Immature natural killer cell (primary cell): ENCODE results near the gene METTL15. TPM values are rescaled to one million over a fixed set of nuclear protein-coding genes. Genes with fewer than 3 reads are reported as not detected.
"Not testable (repeated sequence)": the region's sequence is repeated elsewhere in the genome, so short reads cannot be mapped to it uniquely, and the experiment has no call there.

ENCODE experiments used
- DNase-seq, 3 donors: peaks; one replicate each; pipeline ENCODE4 v3.0.0; 2022; ENCODE audit warnings: mixed read lengths in 1 of 3
- H3K27ac Mint-ChIP-seq, 6 donors: one replicate each; pipeline ENCODE4 v1.8.0; 2020; ENCODE audit warnings: mixed read lengths in 6 of 6, mild to moderate bottlenecking in 5 of 6, inconsistent platforms in 4 of 6, moderate library complexity in 3 of 6
- H3K27me3 Mint-ChIP-seq, 3 donors: one replicate each; pipeline ENCODE4 v1.8.0; 2020 to 2021; ENCODE audit warnings: low read depth in 3 of 3, mild to moderate bottlenecking in 3 of 3, mixed read lengths in 3 of 3, moderate library complexity in 3 of 3, inconsistent platforms in 1 of 3
- H3K36me3 Mint-ChIP-seq, 3 donors: one replicate each; pipeline ENCODE4 v1.8.0; 2020; ENCODE audit warnings: mixed read lengths in 3 of 3, inconsistent platforms in 2 of 3, mild to moderate bottlenecking in 2 of 3
- H3K4me1 Mint-ChIP-seq, 2 donors: one replicate each; pipeline ENCODE4 v1.8.0; 2020; ENCODE audit warnings: inconsistent platforms in 2 of 2, mild to moderate bottlenecking in 2 of 2, mixed read lengths in 2 of 2, moderate library complexity in 1 of 2
- H3K4me3 Mint-ChIP-seq, 5 donors: one replicate each; pipeline ENCODE4 v1.8.0; 2020; ENCODE audit warnings: mild to moderate bottlenecking in 5 of 5, mixed read lengths in 5 of 5, inconsistent platforms in 3 of 5, moderate library complexity in 3 of 5
- H3K9me3 Mint-ChIP-seq, 6 donors: one replicate each; pipeline ENCODE4 v1.8.0; 2020; ENCODE audit warnings: mild to moderate bottlenecking in 6 of 6, mixed read lengths in 6 of 6, inconsistent platforms in 4 of 6, moderate library complexity in 3 of 6
- polyA plus RNA-seq, 3 donors: library from polyadenylated mRNA; unstranded; fragments of 300-500 nt; fragmentation: Illumina TruSeq; gene quantifications; one replicate each; pipeline ENCODE4 v1.2.3, GENCODE V29; 2021

Gene METTL15
- polyA plus RNA-seq, 3 donors from 2014 or later = 5.2 to 7.4 (median 7.2) TPM

DNA sequence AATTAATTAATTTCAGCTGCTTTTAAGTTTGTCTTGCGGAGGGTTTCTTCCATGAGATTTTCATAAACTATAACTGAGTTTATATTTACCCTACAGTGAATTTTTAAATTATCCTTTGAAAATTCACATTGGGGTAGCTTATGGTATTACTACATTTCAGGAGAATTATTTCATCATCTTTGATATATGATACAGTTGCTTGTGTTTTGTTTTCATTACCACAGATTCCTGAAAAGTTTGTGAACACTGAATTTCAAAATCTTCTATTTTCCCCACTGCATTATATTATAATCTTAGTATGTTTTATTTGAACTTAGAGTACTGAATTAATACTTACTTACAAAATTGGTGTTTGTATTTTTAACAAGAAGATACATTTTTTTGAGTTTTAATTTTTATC, 24.4 kb downstream of the METTL15 start:
- Mint-ChIP-seq H3K9me3 (peaks cover 0 to 2% (median 0%) of the 10 kb centered on the region in 6 donors), H3K4me1 (no peaks in the 10 kb centered on the region), H3K36me3 (peaks cover 18 to 37% (median 29%) of the 10 kb centered on the region in 3 donors), H3K27me3 (peaks cover 0 to 2% (median 0%) of the 10 kb centered on the region in 3 donors), H3K4me3 (no peak overlapping the region), H3K27ac (no peak overlapping the region)
- no peak for DNase-seq

GRCh38 chr11:28133146-28133545, 25.0 kb downstream of the METTL15 start:
- no peaks in the 10 kb centered on the region for H3K4me1 Mint-ChIP-seq
- H3K4me3 Mint-ChIP-seq = no peak overlapping the region
- H3K36me3 Mint-ChIP-seq = peaks cover 18 to 43% (median 29%) of the 10 kb centered on the region in 3 donors

DNA sequence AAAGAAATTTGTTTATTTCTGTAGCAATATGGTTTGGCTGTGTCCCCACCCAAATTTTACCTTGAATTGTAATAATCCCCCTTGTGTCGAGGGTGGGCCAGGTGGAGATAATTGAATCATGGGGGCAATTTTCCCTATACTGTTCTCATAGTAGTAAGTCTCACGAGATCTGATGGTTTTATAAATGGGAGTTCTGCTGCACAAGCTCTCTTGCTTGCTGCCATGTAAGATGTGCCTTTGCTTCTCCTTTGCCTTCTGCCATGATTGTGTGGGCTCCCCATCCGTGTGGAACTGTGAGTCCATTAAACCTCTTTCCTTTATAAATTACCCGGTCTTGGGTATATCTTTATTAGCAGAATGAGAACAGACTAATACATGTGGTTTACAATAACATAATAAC, 28.0 kb downstream of the METTL15 start:
- not testable (repeated sequence) for H3K27ac Mint-ChIP-seq, H3K4me1 Mint-ChIP-seq, H3K4me3 Mint-ChIP-seq, DNase-seq, H3K27me3 Mint-ChIP-seq
- Mint-ChIP-seq H3K36me3 (peaks cover 18 to 58% (median 31%) of the 10 kb centered on the region in 3 donors), H3K9me3 (peaks cover 0 to 15% (median 3%) of the 10 kb centered on the region in 6 donors)

More at GRCh38 chr11:28133146-28133545, 25.0 kb downstream of the METTL15 start:
- H3K27me3 Mint-ChIP-seq = peaks cover 0 to 2% (median 2%) of the 10 kb centered on the region in 3 donors
- DNase-seq = no peak
- peaks cover 0 to 2% (median 0%) of the 10 kb centered on the region in 6 donors for H3K9me3 Mint-ChIP-seq
- H3K27ac Mint-ChIP-seq = no peak overlapping the region

DNA sequence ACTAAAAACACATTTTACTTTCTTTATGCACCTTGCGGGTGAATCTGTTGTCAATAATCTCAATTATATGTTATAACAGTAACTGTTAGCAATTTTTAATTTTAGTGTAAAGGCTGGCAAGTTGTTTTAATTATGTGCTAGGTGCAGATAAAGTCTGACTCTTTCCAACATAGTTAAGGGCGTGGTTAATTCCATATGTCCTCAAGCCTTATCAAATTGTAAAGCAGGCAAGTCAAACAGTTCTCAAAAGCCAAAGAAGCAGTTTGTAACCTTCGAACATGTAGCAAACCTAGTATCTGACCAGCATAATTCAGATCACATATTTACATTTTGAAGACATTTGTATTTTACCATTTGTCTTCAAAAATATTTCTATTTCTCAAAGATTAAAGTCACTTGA, 29.2 kb downstream of the METTL15 start:
- H3K4me3 Mint-ChIP-seq = no peak overlapping the region
- peaks cover 0 to 2% (median 0%) of the 10 kb centered on the region in 3 donors for H3K27me3 Mint-ChIP-seq
- peaks cover 0 to 16% (median 3%) of the 10 kb centered on the region in 6 donors for H3K9me3 Mint-ChIP-seq
- peaks cover 18 to 55% (median 24%) of the 10 kb centered on the region in 3 donors for H3K36me3 Mint-ChIP-seq
- H3K27ac Mint-ChIP-seq = no peak overlapping the region
- H3K4me1 Mint-ChIP-seq = no peaks in the 10 kb centered on the region
- DNase-seq = no peak

- Mint-ChIP-seq H3K27ac (no peak overlapping the region), H3K36me3 (peaks cover 18 to 54% (median 24%) of the 10 kb centered on the region in 3 donors), H3K27me3 (peaks cover 0 to 2% (median 0%) of the 10 kb centered on the region in 3 donors), H3K4me3 (no peak overlapping the region), H3K9me3 (peaks cover 0 to 16% (median 3%) of the 10 kb centered on the region in 6 donors), H3K4me1 (no peaks in the 10 kb centered on the region)
- no peak for DNase-seq
These were observed 29.6 kb downstream of the METTL15 start for GRCh38 chr11:28137832-28138231.

DNA sequence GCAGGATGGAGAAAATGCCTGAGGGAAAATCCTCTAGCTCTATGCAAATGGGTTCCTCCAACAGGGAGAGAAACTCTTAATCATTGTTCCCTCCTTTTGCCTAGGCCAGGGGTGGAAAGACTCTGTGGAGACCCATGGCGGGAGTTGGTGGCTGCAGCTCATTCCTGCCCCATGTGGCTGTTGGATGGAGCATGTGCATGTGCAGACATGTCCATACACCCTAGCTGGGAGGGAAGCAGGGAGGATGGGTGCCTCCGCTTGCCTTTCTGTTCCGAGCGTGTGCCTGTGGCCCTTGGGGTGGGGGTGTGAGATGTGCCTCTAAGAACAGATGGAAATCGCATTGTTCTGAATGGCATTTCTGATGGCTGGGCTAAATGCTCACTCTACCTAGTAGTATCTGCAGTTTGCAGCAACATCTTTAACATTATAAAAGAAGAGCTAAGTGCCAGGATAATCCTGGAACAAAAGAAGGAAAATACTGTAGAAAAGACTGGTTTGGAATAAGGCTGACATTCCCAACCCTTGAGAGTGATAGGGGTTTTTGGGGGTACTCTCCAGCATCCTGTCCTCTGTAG, 31.7 kb downstream of the METTL15 start:
- Mint-ChIP-seq H3K9me3 (peaks cover 0 to 16% (median 3%) of the 10 kb centered on the region in 6 donors), H3K27me3 (peaks cover 0 to 2% (median 0%) of the 10 kb centered on the region in 3 donors), H3K4me1 (peaks cover 4 to 7% of the 10 kb centered on the region in 2 donors), H3K4me3 (no peak overlapping the region), H3K36me3 (peaks cover 18 to 37% (median 24%) of the 10 kb centered on the region in 3 donors), H3K27ac (no peak overlapping the region)
- no peak for DNase-seq

DNA sequence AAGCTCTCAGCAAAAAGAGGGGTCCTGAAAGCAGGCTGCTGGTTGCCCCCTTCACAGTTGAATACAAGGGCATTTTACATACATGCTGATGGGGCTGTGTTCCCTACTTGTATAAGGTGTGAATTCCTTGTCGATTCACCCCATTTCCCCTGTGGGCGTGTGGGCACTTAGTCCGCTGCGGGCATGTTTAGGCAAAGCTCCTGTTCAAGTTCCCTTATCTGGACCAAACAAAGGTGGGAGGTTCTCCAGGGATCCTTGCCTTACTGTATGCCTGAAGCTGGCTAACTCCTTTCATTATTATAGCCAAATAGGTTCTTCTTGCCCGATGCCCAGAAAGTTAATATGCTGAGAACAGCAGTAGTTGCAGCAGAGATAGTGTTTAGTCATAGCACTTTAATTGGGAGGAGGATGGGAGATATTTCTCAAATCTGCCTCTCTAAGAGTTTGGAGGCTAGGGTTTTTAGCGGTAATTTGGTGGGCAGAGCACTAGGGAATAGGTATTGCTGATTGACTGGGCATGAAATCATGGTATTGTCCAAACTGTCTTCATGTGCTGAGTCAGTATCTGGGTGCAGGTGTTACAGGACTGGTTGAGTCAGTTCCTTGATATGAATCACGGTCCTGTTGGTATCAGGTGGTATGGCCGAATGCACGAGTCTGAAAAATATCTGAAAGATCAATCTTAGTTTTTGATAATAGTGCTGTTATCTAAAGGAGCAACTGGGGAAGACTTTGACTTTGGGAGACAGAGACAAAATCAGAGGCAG, 32.7 kb downstream of the METTL15 start:
- peak overlapping the region in 1 of 6 donors; percentile 28 for H3K27ac Mint-ChIP-seq
- no peak overlapping the region for H3K4me3 Mint-ChIP-seq
- DNase-seq = no peak
- peaks cover 4 to 7% of the 10 kb centered on the region in 2 donors for H3K4me1 Mint-ChIP-seq
- H3K9me3 Mint-ChIP-seq = peaks cover 0 to 16% (median 3%) of the 10 kb centered on the region in 6 donors
- H3K27me3 Mint-ChIP-seq = peaks cover 0 to 2% (median 0%) of the 10 kb centered on the region in 3 donors
- H3K36me3 Mint-ChIP-seq = peaks cover 12 to 35% (median 18%) of the 10 kb centered on the region in 3 donors

GRCh38 chr11:28142724-28143123, 34.5 kb downstream of the METTL15 start:
- H3K4me1 Mint-ChIP-seq = peaks cover 4 to 7% of the 10 kb centered on the region in 2 donors
- no peak overlapping the region for H3K27ac Mint-ChIP-seq
- H3K27me3 Mint-ChIP-seq = peaks cover 0 to under 1% (median 0%) of the 10 kb centered on the region in 3 donors
- no peak overlapping the region for H3K4me3 Mint-ChIP-seq
- DNase-seq = no peak
- H3K9me3 Mint-ChIP-seq = peaks cover 0 to 16% (median 2%) of the 10 kb centered on the region in 6 donors
- peaks cover 0 to 20% (median 5%) of the 10 kb centered on the region in 3 donors for H3K36me3 Mint-ChIP-seq

- DNase-seq = no peak
- H3K27ac Mint-ChIP-seq = no peak overlapping the region
- H3K9me3 Mint-ChIP-seq = peaks cover 0 to 8% (median 2%) of the 10 kb centered on the region in 6 donors
- peaks cover 4 to 7% of the 10 kb centered on the region in 2 donors for H3K4me1 Mint-ChIP-seq
- no peak overlapping the region for H3K4me3 Mint-ChIP-seq
- no peaks in the 10 kb centered on the region for H3K27me3 Mint-ChIP-seq
- H3K36me3 Mint-ChIP-seq = peaks cover 0 to 4% (median 3%) of the 10 kb centered on the region in 3 donors
These were observed 36.6 kb downstream of the METTL15 start for GRCh38 chr11:28144808-28145207.

DNA sequence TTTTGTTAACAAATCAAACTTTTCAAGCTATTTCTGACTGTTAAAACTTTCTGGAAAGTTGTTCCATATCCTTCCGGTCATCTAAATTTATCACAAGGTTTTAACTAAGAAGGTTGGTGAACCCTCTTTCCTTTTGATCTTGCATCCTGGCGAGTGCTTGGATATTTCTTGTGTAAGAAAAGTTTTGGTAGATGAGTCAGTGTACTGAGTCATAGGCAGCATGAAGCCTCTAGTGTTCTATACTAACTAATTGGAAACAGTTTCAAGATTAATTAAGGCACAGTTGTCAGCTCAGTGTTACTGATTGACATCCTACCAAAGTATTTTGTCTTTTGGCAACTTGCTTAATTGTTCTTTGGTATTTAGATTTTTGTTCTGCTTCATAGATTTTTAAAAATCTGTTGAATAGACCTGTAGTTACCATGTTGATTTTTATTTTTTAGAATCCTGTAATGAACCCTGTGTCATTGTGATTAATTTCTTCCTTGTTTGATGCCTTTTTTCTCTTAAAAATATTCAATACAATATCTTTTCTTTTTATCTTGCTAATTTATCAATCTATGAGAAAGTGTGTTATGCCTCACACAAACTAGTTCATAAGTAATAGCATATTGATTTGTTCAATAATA, 38.0 kb downstream of the METTL15 start:
- Mint-ChIP-seq H3K36me3 (peaks cover 0 to 4% (median 0%) of the 10 kb centered on the region in 3 donors), H3K27me3 (no peaks in the 10 kb centered on the region), H3K4me3 (no peak overlapping the region), H3K4me1 (peaks cover 4 to 7% of the 10 kb centered on the region in 2 donors), H3K9me3 (peaks cover 0 to under 1% (median 0%) of the 10 kb centered on the region in 6 donors), H3K27ac (no peak overlapping the region)
- DNase-seq = no peak

GRCh38 chr11:28152743-28153142, 44.6 kb downstream of the METTL15 start:
- Mint-ChIP-seq H3K27me3 (no peaks in the 10 kb centered on the region), H3K27ac (no peak overlapping the region), H3K36me3 (peaks cover 8 to 21% (median 9%) of the 10 kb centered on the region in 3 donors), H3K4me1 (no peaks in the 10 kb centered on the region), H3K9me3 (no peaks in the 10 kb centered on the region), H3K4me3 (no peak overlapping the region)
- DNase-seq = no peak

- H3K4me1 Mint-ChIP-seq = no peaks in the 10 kb centered on the region
- no peaks in the 10 kb centered on the region for H3K9me3 Mint-ChIP-seq
- peaks cover 15 to 30% (median 16%) of the 10 kb centered on the region in 3 donors for H3K36me3 Mint-ChIP-seq
- H3K4me3 Mint-ChIP-seq = no peak overlapping the region
- no peak for DNase-seq
- H3K27me3 Mint-ChIP-seq = no peaks in the 10 kb centered on the region
- no peak overlapping the region for H3K27ac Mint-ChIP-seq
These were observed 45.4 kb downstream of the METTL15 start for GRCh38 chr11:28153586-28153985.

GRCh38 chr11:28168718-28169117, 60.5 kb downstream of the METTL15 start:
- Mint-ChIP-seq H3K27me3 (no peaks in the 10 kb centered on the region), H3K4me3 (no peak overlapping the region), H3K9me3 (no peaks in the 10 kb centered on the region), H3K4me1 (peaks cover 6 to 16% of the 10 kb centered on the region in 2 donors), H3K27ac (peak overlapping the region in 1 of 6 donors; percentile 7), H3K36me3 (peaks cover 3 to 16% (median 8%) of the 10 kb centered on the region in 3 donors)
- no peak for DNase-seq
